ENCODE data around the gene NT5DC1. TPM values are rescaled to one million over a fixed set of nuclear protein-coding genes. Genes with fewer than 3 reads are reported as not detected.

NT5DC1 gene
- total RNA-seq, 1 donor from 2014 or later = 49.7 TPM

DNA sequence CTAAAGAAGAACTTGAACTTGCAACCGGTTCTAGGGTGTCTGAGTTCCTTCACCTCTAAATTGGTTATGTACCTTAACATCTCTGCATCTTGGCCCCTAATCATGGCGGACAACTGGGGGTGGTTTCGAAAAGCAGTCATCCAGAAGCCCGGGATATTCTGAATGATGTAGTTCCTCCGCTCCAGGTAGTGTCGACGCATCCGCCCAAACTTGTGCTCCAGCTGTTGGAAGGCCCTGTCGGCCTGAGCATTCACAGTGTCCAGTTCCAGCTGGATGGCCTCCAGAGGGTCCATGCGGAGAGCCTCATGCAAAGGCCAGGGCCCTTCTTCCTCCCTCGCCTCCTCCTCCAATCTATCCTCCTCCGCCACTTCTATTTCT lies 178.2 kb downstream of the NT5DC1 start:
- peaks cover 49% of the 10 kb centered on the region for H3K4me1 ChIP-seq
- ATAC-seq (peak; percentile 30), DNase-seq (no peak)
- H3K27me3 ChIP-seq = no peaks in the 10 kb centered on the region
- H3K36me3 ChIP-seq = peaks cover 7% of the 10 kb centered on the region
- peak overlapping the region; percentile 97 for H3K27ac ChIP-seq
- H3K4me3 ChIP-seq = peak overlapping the region; percentile 89
- TF ChIP-seq, protein P1, sequence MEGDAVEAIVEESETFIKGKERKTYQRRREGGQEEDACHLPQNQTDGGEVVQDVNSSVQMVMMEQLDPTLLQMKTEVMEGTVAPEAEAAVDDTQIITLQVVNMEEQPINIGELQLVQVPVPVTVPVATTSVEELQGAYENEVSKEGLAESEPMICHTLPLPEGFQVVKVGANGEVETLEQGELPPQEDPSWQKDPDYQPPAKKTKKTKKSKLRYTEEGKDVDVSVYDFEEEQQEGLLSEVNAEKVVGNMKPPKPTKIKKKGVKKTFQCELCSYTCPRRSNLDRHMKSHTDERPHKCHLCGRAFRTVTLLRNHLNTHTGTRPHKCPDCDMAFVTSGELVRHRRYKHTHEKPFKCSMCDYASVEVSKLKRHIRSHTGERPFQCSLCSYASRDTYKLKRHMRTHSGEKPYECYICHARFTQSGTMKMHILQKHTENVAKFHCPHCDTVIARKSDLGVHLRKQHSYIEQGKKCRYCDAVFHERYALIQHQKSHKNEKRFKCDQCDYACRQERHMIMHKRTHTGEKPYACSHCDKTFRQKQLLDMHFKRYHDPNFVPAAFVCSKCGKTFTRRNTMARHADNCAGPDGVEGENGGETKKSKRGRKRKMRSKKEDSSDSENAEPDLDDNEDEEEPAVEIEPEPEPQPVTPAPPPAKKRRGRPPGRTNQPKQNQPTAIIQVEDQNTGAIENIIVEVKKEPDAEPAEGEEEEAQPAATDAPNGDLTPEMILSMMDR (IDR thresholded peaks at IDR 0.05) = no peak
- intact Hi-C loops (cut with DNase I) = no loop called here
- H3K9me3 ChIP-seq = no peaks in the 10 kb centered on the region

DNA sequence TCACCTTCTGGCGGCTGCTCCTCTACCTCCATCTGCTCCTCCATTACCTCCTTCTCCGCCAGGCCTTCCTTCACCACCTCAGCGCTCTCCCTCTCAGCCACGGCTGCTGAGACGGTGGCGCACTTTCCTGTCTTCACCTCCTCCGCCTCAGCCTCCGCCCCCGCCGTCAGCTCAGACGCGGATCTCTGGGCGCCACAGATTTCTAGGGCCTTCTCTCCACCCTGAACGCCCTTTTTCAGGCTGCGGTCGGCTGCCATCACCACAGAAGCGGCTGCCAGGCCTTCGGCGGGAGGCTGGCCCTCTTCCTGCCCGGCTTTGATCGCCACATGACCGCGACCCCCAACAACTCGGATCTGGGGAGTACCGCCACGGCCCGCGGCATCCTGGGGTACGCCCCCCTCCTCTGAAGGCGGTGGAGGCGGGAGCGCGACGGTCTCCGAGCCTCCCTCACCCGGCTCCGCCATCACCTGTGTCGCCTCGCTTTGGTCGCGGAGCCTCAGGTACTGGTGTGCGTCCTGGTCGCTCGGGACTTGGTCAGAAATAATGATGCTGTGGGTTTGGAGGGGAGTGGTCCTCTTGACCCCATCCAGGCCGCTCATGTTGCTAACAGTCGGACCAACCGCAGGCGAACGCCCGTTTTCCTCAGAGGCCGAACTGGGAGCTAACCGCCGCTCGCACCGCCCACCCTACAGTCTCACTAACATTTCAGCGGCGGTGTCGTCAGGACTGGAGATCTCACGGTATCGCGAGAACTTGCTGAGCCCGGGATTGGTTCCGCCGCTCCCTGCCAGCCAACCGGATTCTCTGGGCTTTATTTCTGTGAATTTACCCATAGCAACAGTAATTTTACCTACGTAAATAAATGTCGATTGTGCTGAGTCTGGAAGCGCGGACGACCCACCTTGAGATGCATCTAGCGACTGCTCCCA lies 178.8 kb downstream of the NT5DC1 start, which contains the start of gene TSPYL1:
TSS of gene TSPYL1 (minus strand) at position 699 of the 929 bp plus-strand sequence. CDS start at position 599, 100 bp downstream.
- DNase-seq (peak; percentile 97), ATAC-seq (peak; percentile 97)
- Histone ChIP-seq H3K4me3 (peak within 1 kb of the TSS; percentile 89), H3K9me3 (no peaks in the 10 kb centered on the region), H3K36me3 (peaks cover under 1% of the 10 kb centered on the region), H3K27ac (peak within 1 kb of the TSS; percentile 97), H3K27me3 (no peaks in the 10 kb centered on the region), H3K4me1 (peaks cover 45% of the 10 kb centered on the region)
- intact Hi-C loops (cut with DNase I) = no loop called here
- TF ChIP-seq, protein P1 (IDR thresholded peaks at IDR 0.05) = no peak

DNA sequence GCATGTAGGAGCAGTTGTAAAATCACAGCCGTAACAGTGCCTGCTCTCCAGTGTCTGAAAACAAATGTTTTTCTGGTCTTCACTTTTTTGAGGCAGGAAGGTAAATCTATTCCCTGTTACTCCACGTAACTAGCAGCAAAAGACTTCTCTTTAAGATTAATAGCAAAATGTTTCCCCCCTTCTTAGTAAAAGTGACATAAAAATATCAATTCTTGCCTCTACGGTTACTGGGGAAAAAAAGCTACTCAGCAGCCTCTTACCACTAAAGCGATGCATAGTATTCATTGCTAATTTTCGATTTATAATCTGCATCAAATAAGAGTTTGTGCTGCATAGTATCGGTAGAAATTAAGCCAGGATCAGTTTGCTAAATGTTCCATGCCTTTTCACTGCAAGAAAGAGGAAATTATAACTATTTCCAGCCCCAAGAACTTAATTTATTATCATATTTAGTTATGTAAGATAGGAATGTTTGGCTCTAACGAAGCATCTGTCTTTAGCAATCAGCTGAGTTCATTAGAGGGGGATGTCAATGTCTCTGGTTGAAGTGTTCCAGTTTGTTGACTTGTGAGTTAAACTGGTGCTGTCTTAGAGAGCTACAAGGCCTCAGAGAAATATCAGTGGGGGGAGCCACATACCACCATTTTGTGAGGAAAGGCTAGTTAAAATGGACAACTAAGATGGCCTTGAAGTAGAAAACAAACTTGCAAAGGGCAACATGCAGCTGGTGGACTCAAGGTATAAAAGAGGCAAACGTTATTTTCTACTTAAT lies 179.7 kb downstream of the NT5DC1 start:
- DNase-seq = no peak
- H3K4me3 ChIP-seq = peak overlapping the region; percentile 89
- TF ChIP-seq, protein P1 (IDR thresholded peaks at IDR 0.05) = no peak
- no peaks in the 10 kb centered on the region for H3K9me3 ChIP-seq
- H3K36me3 ChIP-seq = no peaks in the 10 kb centered on the region
- intact Hi-C loops (cut with DNase I) = no loop called here
- H3K27me3 ChIP-seq = no peaks in the 10 kb centered on the region
- peaks cover 36% of the 10 kb centered on the region for H3K4me1 ChIP-seq
- peak overlapping the region; percentile 97 for H3K27ac ChIP-seq
- ATAC-seq = no peak

DNA sequence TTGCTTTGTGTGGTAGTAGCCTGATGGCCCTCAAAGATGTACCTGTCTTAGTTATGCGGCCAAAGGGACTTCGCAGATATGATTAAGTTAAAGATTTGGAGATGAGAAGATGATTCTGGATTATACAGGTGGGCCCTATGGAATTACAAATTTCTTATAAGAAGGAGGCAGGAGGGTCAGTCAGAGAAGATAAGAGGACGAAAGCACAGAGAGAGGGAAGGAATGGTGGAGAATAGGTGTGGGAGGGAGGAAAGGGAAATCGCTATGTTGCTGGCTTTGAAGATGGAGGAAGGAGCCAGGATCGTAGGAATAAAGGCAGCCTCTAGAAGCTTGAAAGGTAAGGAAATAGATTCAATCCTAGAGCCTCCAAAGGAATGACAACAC lies 180.3 kb downstream of the NT5DC1 start:
- Histone ChIP-seq H3K27me3 (no peaks in the 10 kb centered on the region), H3K9me3 (no peaks in the 10 kb centered on the region), H3K4me3 (peak overlapping the region; percentile 89), H3K36me3 (no peaks in the 10 kb centered on the region), H3K27ac (peak overlapping the region; percentile 97), H3K4me1 (peaks cover 31% of the 10 kb centered on the region)
- intact Hi-C loops (cut with DNase I) = no loop called here
- DNase-seq (no peak), ATAC-seq (no peak)
- TF ChIP-seq, protein P1 (IDR thresholded peaks at IDR 0.05) = no peak

DNA sequence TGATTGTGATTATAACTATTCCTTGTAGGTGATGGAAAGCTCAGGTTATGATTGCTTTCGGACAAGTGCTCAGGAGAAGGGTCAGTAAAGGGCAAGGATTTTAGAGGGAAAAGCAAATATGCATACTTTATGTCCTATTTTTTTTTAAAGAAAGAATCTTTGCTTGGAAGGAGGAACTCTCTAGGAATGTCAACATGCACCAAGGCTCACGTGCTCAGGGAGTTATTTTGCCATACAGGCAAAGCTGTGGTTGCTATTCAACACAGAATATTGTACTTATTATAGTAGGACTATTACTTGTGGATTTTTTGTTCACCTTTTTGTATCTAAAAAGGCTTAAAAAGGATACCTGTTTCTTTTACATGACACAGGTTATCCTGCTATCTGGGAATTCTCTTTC lies 182.0 kb downstream of the NT5DC1 start:
- DNase-seq = no peak
- H3K9me3 ChIP-seq = no peaks in the 10 kb centered on the region
- no peak overlapping the region for H3K27ac ChIP-seq
- peaks cover 13% of the 10 kb centered on the region for H3K4me1 ChIP-seq
- H3K27me3 ChIP-seq = no peaks in the 10 kb centered on the region
- ATAC-seq = no peak
- H3K4me3 ChIP-seq = no peak overlapping the region
- H3K36me3 ChIP-seq = no peaks in the 10 kb centered on the region
- TF ChIP-seq, protein P1 (IDR thresholded peaks at IDR 0.05) = no peak
- intact Hi-C loops (cut with DNase I) = no loop called here

Measured in upper lobe of right lung (tissue), 1 donor.